ENCODE results near the gene FYCO1.

DNA sequence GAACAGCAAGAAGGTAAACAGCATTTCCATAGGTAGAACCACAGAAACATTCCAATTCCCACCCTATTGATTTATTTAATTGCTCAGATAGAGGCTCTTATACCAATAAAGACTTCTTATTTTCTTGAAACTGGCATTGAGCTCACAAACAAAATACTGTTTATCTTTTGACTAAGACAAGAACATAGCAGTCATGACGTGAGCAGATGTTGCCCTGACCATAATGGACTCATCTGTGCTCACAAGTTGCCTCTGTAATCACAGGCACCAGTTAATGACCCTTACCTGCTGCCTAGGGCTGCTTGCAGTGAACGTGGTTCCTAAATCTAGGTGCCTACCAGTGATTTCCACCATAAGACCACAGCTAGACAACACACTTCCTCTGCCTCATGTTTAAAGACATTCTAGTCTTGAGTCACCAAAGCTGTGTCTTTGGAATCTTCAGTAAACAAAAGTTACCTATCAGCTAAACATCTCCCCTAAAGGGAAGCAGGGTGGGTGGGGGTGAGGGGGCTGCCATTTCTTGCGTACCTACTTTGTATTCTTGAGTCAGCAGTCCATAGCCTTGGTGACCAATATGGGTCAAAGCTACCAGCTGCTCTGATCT, 2.1 kb downstream of the FYCO1 start:
- TF ChIP-seq, protein P1, sequence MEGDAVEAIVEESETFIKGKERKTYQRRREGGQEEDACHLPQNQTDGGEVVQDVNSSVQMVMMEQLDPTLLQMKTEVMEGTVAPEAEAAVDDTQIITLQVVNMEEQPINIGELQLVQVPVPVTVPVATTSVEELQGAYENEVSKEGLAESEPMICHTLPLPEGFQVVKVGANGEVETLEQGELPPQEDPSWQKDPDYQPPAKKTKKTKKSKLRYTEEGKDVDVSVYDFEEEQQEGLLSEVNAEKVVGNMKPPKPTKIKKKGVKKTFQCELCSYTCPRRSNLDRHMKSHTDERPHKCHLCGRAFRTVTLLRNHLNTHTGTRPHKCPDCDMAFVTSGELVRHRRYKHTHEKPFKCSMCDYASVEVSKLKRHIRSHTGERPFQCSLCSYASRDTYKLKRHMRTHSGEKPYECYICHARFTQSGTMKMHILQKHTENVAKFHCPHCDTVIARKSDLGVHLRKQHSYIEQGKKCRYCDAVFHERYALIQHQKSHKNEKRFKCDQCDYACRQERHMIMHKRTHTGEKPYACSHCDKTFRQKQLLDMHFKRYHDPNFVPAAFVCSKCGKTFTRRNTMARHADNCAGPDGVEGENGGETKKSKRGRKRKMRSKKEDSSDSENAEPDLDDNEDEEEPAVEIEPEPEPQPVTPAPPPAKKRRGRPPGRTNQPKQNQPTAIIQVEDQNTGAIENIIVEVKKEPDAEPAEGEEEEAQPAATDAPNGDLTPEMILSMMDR (IDR thresholded peaks at IDR 0.05; ENCODE audit: insufficient read depth, low read length), result no peak
- TF ChIP-seq, protein P2, sequence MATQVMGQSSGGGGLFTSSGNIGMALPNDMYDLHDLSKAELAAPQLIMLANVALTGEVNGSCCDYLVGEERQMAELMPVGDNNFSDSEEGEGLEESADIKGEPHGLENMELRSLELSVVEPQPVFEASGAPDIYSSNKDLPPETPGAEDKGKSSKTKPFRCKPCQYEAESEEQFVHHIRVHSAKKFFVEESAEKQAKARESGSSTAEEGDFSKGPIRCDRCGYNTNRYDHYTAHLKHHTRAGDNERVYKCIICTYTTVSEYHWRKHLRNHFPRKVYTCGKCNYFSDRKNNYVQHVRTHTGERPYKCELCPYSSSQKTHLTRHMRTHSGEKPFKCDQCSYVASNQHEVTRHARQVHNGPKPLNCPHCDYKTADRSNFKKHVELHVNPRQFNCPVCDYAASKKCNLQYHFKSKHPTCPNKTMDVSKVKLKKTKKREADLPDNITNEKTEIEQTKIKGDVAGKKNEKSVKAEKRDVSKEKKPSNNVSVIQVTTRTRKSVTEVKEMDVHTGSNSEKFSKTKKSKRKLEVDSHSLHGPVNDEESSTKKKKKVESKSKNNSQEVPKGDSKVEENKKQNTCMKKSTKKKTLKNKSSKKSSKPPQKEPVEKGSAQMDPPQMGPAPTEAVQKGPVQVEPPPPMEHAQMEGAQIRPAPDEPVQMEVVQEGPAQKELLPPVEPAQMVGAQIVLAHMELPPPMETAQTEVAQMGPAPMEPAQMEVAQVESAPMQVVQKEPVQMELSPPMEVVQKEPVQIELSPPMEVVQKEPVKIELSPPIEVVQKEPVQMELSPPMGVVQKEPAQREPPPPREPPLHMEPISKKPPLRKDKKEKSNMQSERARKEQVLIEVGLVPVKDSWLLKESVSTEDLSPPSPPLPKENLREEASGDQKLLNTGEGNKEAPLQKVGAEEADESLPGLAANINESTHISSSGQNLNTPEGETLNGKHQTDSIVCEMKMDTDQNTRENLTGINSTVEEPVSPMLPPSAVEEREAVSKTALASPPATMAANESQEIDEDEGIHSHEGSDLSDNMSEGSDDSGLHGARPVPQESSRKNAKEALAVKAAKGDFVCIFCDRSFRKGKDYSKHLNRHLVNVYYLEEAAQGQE (IDR thresholded peaks at IDR 0.05; ENCODE audit: insufficient replicate concordance, low read depth), result no peak
- TF ChIP-seq POLR2AphosphoS5 (IDR thresholded peaks at IDR 0.05; ENCODE audit: low read depth), result no peak

All from HL-60 (cell line).